Endometrial microvascular endothelial cells (primary cell): ENCODE measurements around the gene TULP4. TPM values are rescaled to one million over a fixed set of nuclear protein-coding genes. Genes with fewer than 3 reads are reported as not detected.
"Not testable (repeated sequence)": the region's sequence is repeated elsewhere in the genome, so short reads cannot be mapped to it uniquely, and the experiment has no call there.

Experiments used
- in situ Hi-C: cut with HindIII; loops from 2 replicates; pipeline ENCODE4 v1.10.0; 2017; ENCODE audit warnings: low sequenced_read_pairs, low pct_unique_long_range_greater_than_20kb; ENCODE audit errors: inconsistent ontology term
- total RNA-seq: library from RNA; depleted of rRNA; stranded (reverse); fragments of >200 nt; gene quantifications from one replicate; pipeline ENCODE4 v1.2.3, GENCODE V29; 2015; ENCODE audit errors: inconsistent ontology term

TULP4 gene
- total RNA-seq, 1 donor from 2014 or later = 22.7 TPM

- in situ Hi-C loops = no loop called here
These were observed 162.7 kb downstream of the TULP4 start for GRCh38 chr6:158474961-158475343.

DNA sequence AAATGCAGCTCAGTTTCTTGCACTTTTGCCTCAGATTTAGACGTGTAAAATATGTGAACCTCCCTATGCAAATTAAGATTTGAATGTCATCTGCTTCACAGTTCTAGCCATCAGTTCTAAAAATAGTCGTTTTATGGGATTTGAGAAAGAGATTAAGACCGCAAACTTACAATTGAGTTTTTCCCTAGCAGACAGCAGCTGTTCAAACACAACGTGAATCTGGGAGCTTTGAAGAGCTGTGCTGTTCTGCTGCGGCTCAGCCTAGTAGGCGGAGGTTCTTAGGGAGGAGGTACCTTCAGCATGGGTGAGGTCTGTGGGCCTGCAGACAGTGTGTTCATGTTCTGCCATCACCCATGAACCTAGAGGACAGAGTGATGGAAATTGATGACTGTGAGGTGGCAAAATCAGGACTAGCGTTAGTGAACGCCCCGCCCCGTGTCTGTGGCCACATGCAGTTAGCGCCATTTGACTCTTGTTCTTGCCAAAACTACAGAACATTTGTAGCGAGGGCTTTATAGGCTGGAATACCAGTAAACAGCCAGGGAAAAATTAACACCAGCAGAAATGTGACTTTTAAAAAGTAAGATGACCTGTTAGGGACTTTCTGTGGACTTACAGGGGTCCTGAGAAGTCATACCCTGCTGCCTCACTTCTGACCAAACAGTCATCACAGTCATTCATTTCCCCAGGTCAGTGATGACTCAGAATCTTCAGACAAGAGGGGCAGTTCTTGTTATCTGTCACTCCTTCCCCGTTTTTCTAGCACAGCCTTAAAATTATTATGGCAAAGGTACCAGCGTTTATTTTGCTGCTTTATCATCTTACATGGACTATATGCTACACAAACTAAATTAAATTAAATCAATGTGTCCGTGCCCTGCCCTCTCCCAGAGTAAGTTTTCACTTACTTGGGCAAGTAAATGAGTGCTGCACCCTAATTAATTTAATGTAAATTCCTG lies 163.4 kb downstream of the TULP4 start:
- in situ Hi-C loops = no loop called here

DNA sequence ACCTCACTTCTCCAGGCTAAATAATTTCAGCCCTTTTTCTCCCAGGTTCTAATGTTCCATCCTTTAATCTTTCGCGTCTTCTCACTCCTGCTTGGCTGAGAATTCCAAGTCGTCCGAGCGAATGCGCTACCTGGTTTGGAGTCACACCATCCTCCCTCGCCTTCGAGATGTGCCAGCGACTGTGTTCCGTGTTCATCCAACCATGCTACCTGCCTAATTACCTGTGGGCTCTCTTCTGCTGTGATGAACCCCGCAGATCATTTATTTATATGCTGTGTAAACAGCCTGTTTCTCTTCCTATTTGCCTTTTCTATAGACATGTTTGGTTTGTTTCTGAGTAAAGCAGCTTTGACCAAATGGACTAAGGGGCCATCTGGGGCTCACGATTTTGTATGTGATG lies 164.1 kb downstream of the TULP4 start:
- in situ Hi-C loops = no loop called here

DNA sequence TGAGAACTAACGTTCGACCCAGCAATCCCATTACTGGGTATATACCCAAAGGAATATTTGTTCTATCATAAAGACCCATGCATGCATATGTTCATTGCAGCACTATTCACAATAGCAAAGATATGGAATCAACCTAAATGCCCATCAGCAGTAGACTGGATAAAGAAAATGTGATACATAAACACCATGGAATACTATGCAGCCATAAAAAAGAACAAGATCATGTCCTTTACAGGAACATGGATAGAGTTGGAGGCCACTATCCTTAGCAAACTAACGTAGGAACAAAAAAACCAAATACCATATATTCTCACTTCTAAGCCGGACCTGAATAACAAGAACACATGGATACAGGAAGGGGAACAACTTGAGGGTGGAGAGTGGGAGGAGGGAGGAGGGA lies 165.5 kb downstream of the TULP4 start:
- in situ Hi-C loops = not testable (repeated sequence)

GRCh38 chr6:158480989-158481388 lies 168.7 kb downstream of the TULP4 start:
- in situ Hi-C loops = no loop called here

GRCh38 chr6:158481690-158482473 lies 169.6 kb downstream of the TULP4 start:
- in situ Hi-C loops = no loop called here

DNA sequence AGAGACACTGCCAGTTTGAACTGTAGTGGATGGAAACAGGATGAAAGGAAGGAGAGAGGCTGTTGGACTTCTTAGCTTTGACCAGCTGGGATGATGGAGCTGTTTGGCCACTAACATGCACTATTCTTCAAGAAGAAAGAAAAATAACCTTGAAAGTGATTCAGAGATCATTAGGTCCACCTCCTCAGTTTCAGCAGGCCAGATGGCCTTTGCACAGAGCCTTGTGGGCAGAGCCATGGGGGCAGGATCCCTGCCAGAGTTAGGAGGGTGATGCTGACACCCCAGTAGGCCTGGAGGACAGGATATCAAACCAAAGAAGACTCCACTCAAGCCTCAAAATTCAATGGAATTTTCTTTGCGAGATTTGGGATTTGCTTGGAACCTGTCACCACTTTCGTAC lies 173.2 kb downstream of the TULP4 start:
- in situ Hi-C loops = no loop called here

DNA sequence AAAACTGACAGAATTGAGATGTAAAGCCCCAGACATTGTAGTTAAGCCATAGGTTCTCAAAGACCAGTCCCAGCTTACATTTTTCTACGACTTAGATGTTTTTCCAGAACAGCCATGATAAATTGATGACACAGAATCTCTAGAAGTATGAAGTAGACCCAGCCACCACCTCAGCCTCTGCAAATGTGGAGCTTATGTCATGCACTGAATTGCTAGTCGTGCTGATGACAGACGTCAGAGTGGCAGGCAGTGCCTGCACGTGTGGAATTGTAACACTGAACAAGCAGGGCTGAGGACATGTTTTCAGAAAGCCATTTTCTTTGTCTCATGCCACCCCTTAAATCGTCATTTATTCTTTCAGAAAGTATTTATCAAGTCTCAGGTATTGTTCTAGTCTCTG lies 175.2 kb downstream of the TULP4 start:
- in situ Hi-C loops = no loop called here

DNA sequence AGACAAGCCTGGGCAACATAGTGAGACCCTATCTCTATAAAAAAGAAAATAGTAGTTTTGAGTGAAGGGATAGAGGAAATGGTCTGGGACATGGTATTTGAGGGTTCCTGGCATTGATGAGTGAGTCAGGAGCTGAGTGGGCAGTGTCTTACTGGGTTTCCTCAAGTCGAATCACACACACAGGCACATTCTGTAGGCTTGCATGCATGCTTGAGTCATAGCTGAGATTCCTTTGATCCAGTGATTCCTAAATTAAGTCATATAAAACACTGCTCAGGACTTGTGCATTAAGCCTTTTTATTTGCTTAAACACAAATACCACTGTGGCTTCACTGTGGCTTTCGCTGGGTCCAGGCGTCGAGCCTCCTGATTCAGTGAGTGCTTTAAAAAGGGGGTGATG lies 175.8 kb downstream of the TULP4 start:
- in situ Hi-C loops = no loop called here

GRCh38 chr6:158489441-158489840 lies 177.2 kb downstream of the TULP4 start:
- in situ Hi-C loops = no loop called here

- in situ Hi-C loops = no loop called here
These were observed 180.6 kb downstream of the TULP4 start for GRCh38 chr6:158492881-158493280.

- in situ Hi-C loops = no loop called here
These were observed 184.4 kb downstream of the TULP4 start for GRCh38 chr6:158496700-158497099.

GRCh38 chr6:158497620-158498019 lies 185.4 kb downstream of the TULP4 start:
- in situ Hi-C loops = no loop called here

DNA sequence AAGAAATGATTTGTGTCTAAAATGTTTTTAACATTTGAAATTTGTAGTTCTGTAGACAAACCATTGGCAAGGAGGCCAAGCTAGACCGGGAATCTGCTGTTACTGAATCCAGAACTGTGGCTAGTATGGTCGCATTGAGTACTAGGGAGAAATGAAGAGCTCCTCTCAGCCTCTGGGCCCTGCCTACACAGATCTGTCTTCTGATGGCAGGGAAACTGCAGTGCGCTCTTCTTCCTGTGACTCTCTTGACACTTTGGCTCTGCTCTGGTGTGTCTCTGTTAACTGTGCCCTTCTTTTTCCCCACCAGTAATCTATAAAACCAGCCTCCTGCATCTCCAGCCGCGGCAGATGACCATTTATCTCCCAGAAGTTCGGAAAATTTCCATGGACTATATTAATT lies 186.1 kb downstream of the TULP4 start:
- in situ Hi-C loops = no loop called here

GRCh38 chr6:158499601-158500000 lies 187.3 kb downstream of the TULP4 start:
- in situ Hi-C loops = no loop called here

DNA sequence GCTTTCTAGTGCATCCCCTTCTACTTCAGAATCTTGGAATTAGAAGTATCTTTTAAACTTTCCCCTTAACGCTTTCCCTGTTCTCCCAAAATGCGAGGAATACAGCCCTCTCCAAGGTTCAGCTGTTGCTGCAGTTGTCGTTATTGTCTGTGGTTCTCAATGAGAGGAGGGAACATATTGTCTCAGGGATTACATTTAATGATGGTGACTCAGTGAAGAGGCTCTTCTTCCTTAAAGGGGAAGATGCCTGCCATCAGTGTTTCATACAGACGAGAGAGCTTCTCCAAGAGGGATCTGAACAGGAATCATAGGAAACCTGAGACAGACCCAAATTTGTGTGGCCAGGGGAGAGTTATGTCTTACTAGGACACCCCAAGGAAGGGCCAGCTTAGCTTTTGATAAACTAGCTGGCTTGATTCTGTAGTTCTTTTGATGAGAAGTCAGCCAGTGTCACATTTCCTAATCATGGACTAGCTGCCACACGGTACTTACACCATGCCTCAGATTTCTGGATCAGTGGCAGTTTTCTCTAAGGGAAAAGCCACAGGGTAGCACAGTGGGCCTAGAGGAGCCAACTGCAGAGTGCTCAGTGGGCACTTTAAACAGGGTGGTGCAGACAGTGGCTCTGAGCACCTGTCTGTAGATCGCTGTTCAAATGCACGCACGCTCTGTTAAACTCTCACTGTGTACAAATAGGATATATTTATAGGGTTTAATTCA lies 187.9 kb downstream of the TULP4 start:
- in situ Hi-C loops = no loop called here

DNA sequence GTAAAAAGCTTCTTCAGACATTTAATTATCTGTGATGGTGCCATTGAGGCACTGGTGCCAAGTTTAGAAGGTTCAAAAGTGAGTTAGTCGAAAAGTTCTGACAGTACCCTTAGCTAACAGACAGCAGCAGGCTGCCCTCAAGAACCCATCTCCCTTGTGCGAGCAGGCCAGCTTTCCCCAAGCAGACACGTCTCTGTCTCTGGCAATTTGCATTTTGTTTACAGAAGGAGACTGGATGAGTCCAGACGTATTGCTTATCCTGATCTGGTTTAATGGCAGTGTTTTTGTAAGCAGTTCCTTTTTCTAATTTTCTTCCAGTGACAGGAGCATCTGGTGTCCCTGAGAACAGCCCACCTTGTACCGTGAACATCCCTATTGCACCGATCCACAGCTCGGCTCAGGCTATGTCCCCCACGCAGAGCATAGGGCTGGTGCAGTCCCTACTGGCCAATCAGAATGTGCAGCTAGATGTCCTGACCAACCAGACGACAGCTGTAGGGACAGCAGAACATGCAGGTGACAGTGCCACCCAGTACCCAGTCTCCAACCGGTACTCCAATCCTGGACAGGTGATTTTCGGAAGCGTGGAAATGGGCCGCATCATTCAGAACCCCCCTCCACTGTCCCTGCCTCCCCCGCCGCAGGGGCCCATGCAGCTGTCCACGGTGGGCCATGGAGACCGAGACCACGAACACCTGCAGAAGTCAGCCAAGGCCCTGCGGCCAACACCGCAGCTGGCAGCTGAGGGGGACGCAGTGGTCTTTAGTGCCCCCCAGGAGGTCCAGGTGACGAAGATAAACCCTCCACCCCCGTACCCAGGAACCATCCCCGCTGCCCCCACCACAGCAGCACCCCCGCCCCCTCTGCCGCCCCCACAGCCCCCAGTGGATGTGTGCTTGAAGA lies 189.3 kb downstream of the TULP4 start:
- in situ Hi-C loops = no loop called here

DNA sequence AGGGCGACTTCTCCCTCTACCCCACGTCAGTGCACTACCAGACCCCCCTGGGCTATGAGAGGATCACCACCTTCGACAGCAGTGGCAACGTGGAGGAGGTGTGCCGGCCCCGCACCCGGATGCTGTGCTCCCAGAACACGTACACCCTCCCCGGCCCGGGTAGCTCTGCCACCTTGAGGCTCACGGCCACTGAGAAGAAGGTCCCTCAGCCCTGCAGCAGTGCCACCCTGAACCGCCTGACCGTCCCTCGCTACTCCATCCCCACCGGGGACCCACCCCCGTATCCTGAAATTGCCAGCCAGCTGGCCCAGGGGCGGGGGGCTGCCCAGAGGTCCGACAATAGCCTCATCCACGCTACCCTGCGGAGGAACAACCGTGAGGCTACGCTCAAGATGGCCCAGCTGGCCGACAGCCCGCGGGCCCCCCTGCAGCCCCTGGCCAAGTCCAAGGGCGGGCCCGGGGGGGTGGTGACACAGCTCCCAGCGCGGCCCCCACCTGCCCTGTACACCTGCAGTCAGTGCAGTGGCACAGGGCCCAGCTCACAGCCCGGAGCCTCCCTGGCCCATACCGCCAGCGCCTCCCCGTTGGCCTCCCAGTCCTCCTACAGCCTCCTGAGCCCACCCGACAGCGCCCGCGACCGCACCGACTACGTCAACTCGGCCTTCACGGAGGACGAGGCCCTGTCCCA lies 190.1 kb downstream of the TULP4 start:
- in situ Hi-C loops = no loop called here
